ENCODE data around the gene NTM. TPM values are rescaled to one million over a fixed set of nuclear protein-coding genes. Genes with fewer than 3 reads are reported as not detected.

The NTM gene
- total and polyA plus RNA-seq, 2 of the 8 experiments (the other 6 are each of a cell fraction or from before 2014, with no cell fraction given): 13.4 to 20.0 TPM

- TF ChIP-seq CREB1 (IDR thresholded peaks at IDR 0.05): no peak
- TF ChIP-seq MAFK (IDR thresholded peaks at IDR 0.05; ENCODE audit: low read depth, low read length): no peak
- no peak for TF ChIP-seq POU5F1 (IDR thresholded peaks at IDR 0.05; ENCODE audit: low read depth, low read length)
- no peak for TF ChIP-seq CBX8 (IDR thresholded peaks at IDR 0.05; ENCODE audit: borderline replicate concordance, low read depth, low read length)
- no peak for TF ChIP-seq YY1 (IDR thresholded peaks at IDR 0.05; ENCODE audit: low read depth, low read length)
- TF ChIP-seq, protein P1, sequence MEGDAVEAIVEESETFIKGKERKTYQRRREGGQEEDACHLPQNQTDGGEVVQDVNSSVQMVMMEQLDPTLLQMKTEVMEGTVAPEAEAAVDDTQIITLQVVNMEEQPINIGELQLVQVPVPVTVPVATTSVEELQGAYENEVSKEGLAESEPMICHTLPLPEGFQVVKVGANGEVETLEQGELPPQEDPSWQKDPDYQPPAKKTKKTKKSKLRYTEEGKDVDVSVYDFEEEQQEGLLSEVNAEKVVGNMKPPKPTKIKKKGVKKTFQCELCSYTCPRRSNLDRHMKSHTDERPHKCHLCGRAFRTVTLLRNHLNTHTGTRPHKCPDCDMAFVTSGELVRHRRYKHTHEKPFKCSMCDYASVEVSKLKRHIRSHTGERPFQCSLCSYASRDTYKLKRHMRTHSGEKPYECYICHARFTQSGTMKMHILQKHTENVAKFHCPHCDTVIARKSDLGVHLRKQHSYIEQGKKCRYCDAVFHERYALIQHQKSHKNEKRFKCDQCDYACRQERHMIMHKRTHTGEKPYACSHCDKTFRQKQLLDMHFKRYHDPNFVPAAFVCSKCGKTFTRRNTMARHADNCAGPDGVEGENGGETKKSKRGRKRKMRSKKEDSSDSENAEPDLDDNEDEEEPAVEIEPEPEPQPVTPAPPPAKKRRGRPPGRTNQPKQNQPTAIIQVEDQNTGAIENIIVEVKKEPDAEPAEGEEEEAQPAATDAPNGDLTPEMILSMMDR (IDR thresholded peaks at IDR 0.05; ENCODE audit: control extremely low read depth in 1 of 3, insufficient read depth in 1 of 3, low read depth in 1 of 3, low read length in 3 of 3): no peak
- TF ChIP-seq ZNF274 (IDR thresholded peaks at IDR 0.05; ENCODE audit: borderline replicate concordance, extremely low read depth, low read length): no peak
- TF ChIP-seq BRCA1 (IDR thresholded peaks at IDR 0.05; ENCODE audit: low read depth, low read length): no peak
- TF ChIP-seq SP2 (IDR thresholded peaks at IDR 0.05; ENCODE audit: low read length): no peak
Measured at GRCh38 chr11:131802440-131803115, 432.2 kb downstream of the NTM start (continued).
